Esophagus squamous epithelium (tissue), 5 donors: ENCODE results near the gene GOLGA6C. TPM values are rescaled to one million over a fixed set of nuclear protein-coding genes. Genes with fewer than 3 reads are reported as not detected.
"Not testable (repeated sequence)": the region's sequence is repeated elsewhere in the genome, so short reads cannot be mapped to it uniquely, and the experiment has no call there.

Experiments used
- DNase-seq: peaks from one replicate; lab custom pipeline; 2025; lab: John Stamatoyannopoulos, UW
- H3K27ac ChIP-seq, 4 donors: fragments of 200-600 bp; sonication (generic); one replicate each; pipeline ENCODE4 v1.5.1; 2016 to 2019; ENCODE audit warnings: mild to moderate bottlenecking in 1 of 4
- H3K27me3 ChIP-seq, 4 donors: fragments of 200-600 bp; sonication (generic); 1 replicate in 3 of 4; 2 replicates in 1 of 4; pipeline versions ENCODE4 v1.5.1 to v1.6.0; 2017 to 2021; ENCODE audit warnings: antibody characterized with exemption in 1 of 4
- H3K36me3 ChIP-seq, 3 donors: fragments of 200-600 bp; sonication (generic); one replicate each; pipeline ENCODE4 v1.5.1; 2016 to 2019
- H3K4me1 ChIP-seq, 3 donors: fragments of 200-600 bp; sonication (generic); one replicate each; pipeline ENCODE4 v1.5.1; 2017 to 2019
- H3K4me3 ChIP-seq, 4 donors: fragments of 200-600 bp; sonication (generic); 1 replicate in 3 of 4; 2 replicates in 1 of 4; pipeline ENCODE4 v1.5.1; 2016 to 2019; ENCODE audit warnings: mild to moderate bottlenecking in 2 of 4, moderate library complexity in 1 of 4
- H3K9me3 ChIP-seq, 3 donors: fragments of 200-600 bp; sonication (generic); one replicate each; pipeline ENCODE4 v1.5.1; 2016 to 2019
- CTCF ChIP-seq, 6 experiments: fragments of 450-650 bp in 4 of 6; fragments of 200-600 bp in 2 of 6; sonication (generic) in 2 of 6; IDR thresholded peaks; one replicate each; pipeline ENCODE4 v1.5.1; 2016 to 2019; ENCODE audit warnings: antibody characterized with exemption in 6 of 6, mild to moderate bottlenecking in 4 of 6, moderate library complexity in 4 of 6
- POLR2A ChIP-seq, 4 donors: fragments of 450-650 bp; IDR thresholded peaks; one replicate each; pipeline ENCODE4 v1.6.1; 2017; ENCODE audit warnings: antibody characterized with exemption in 4 of 4, mild to moderate bottlenecking in 4 of 4, moderate library complexity in 3 of 4
- WGBS, 2 donors: methylation state at CpG; one replicate each; pipeline ENCODE4 v1.1.5; 2018; 5-methylcytosine and 5-hydroxymethylcytosine counted together
- intact Hi-C: fragments of 100-400 bp; cut with DNase I; formaldehyde crosslinking; loops from one replicate; pipeline ENCODE4 v1.15.0; 2022
- total RNA-seq, 4 donors: library from RNA; depleted of rRNA; stranded (reverse); fragments of >200 nt; gene quantifications; one replicate each; pipeline ENCODE4 v1.1.0, GENCODE V29; 2016
- donor health status: DM: yes; HTN: yes; CAD: no.

Gene GOLGA6C
- total RNA-seq, 4 donors from 2014 or later, result not detected

GRCh38 chr15:75214293-75215096, 43.6 kb upstream of the GOLGA6C start:
- no peak overlapping the region for H3K27ac ChIP-seq
- H3K36me3 ChIP-seq, result peaks cover 16 to 54% (median 21%) of the 10 kb centered on the region in 3 donors
- H3K4me3 ChIP-seq, result no peak overlapping the region
- intact Hi-C loops, result no loop called here
- peaks cover 0 to 59% (median 0%) of the 10 kb centered on the region in 3 donors for H3K4me1 ChIP-seq
- no peaks in the 10 kb centered on the region for H3K9me3 ChIP-seq
- WGBS, 2 donors, result 0% methylated on average over 1 of the region's 13 CpGs; no CpG with 5 or more reads in 1 of the 2 donors
- TF ChIP-seq CTCF (IDR thresholded peaks at IDR 0.05) (no peak), POLR2A (IDR thresholded peaks at IDR 0.05) (no peak)
- no peaks in the 10 kb centered on the region for H3K27me3 ChIP-seq
- DNase-seq, result no peak

- 78 to 100% methylated on average over 3 to 5 of the region's 5 CpGs for WGBS, 2 donors
- no peak overlapping the region for H3K4me3 ChIP-seq
Measured at GRCh38 chr15:75215107-75216004, 42.8 kb upstream of the GOLGA6C start.

GRCh38 chr15:75217012-75217411, 41.1 kb upstream of the GOLGA6C start:
- TF ChIP-seq POLR2A (IDR thresholded peaks at IDR 0.05), result no peak
- TF ChIP-seq CTCF (IDR thresholded peaks at IDR 0.05), result no peak
- Histone ChIP-seq H3K4me1 (peaks cover 0 to 39% (median 0%) of the 10 kb centered on the region in 3 donors), H3K27me3 (no peaks in the 10 kb centered on the region), H3K36me3 (peaks cover 0 to 29% (median 2%) of the 10 kb centered on the region in 3 donors), H3K27ac (no peak overlapping the region), H3K9me3 (no peaks in the 10 kb centered on the region), H3K4me3 (no peak overlapping the region)
- 43% methylated on average over 1 of the region's 6 CpGs; no CpG with 5 or more reads in 1 of the 2 donors for WGBS, 2 donors
- intact Hi-C loops, result no loop called here
- DNase-seq, result no peak

More at GRCh38 chr15:75215107-75216004, 42.8 kb upstream of the GOLGA6C start:
- TF ChIP-seq CTCF (IDR thresholded peaks at IDR 0.05) (no peak), POLR2A (IDR thresholded peaks at IDR 0.05) (no peak)
- intact Hi-C loops, result no loop called here
- no peaks in the 10 kb centered on the region for H3K27me3 ChIP-seq
- peaks cover 13 to 45% (median 16%) of the 10 kb centered on the region in 3 donors for H3K36me3 ChIP-seq
- H3K9me3 ChIP-seq, result no peaks in the 10 kb centered on the region
- H3K27ac ChIP-seq, result no peak overlapping the region
- no peak for DNase-seq
- peaks cover 0 to 56% (median 0%) of the 10 kb centered on the region in 3 donors for H3K4me1 ChIP-seq

GRCh38 chr15:75217574-75217973, 40.6 kb upstream of the GOLGA6C start:
- DNase-seq, intact Hi-C loops, H3K9me3 ChIP-seq, H3K27ac ChIP-seq, H3K4me3 ChIP-seq, H3K27me3 ChIP-seq: not testable (repeated sequence)
- WGBS, 2 donors, result 73 to 87% methylated on average over 3 of the region's 3 CpGs
- peaks cover 0 to 23% (median 0%) of the 10 kb centered on the region in 3 donors for H3K36me3 ChIP-seq
- peaks cover 0 to 34% (median 0%) of the 10 kb centered on the region in 3 donors for H3K4me1 ChIP-seq

GRCh38 chr15:75219507-75219929, 38.6 kb upstream of the GOLGA6C start:
- intact Hi-C loops, H3K9me3 ChIP-seq, DNase-seq, H3K4me3 ChIP-seq, H3K27me3 ChIP-seq, H3K27ac ChIP-seq, H3K36me3 ChIP-seq: not testable (repeated sequence)
- peaks cover 0 to 32% (median 0%) of the 10 kb centered on the region in 3 donors for H3K4me1 ChIP-seq
- 37 to 56% methylated on average over 4 of the region's 4 CpGs for WGBS, 2 donors
